HepG2 (cell line): ENCODE results near the gene TBXAS1. TPM values are rescaled to one million over a fixed set of nuclear protein-coding genes. Genes with fewer than 3 reads are reported as not detected.

ENCODE experiments used
- FOXM1 ChIP-seq: sonication (generic); formaldehyde crosslinking; IDR thresholded peaks from 2 replicates; pipeline ENCODE4 v1.5.0; 2020; ENCODE audit warnings: missing genetic modification reagents
- GRHL1 ChIP-seq: sonication (generic); formaldehyde crosslinking; conservative IDR thresholded peaks from 2 replicates; pipeline ENCODE4 v1.8.0; 2022; ENCODE audit warnings: missing genetic modification reagents
- HMG20B ChIP-seq: conservative IDR thresholded peaks from 2 replicates; pipeline ENCODE4 v1.6.1; 2016; ENCODE audit warnings: missing genetic modification reagents, missing compliant biosample characterization
- HOXD1 ChIP-seq: sonication (generic); formaldehyde crosslinking; IDR thresholded peaks from 2 replicates; pipeline ENCODE4 v1.5.0; 2020; ENCODE audit warnings: missing genetic modification reagents
- KDM6A ChIP-seq: IDR thresholded peaks from 2 replicates; pipeline ENCODE4 v1.6.1; 2016; ENCODE audit warnings: low read depth
- KLF13 ChIP-seq: sonication (generic); formaldehyde crosslinking; IDR thresholded peaks from 2 replicates; pipeline ENCODE4 v1.4.0; 2020; ENCODE audit warnings: mild to moderate bottlenecking, missing genetic modification reagents
- RORA ChIP-seq: sonication (generic); formaldehyde crosslinking; IDR thresholded peaks from 2 replicates; pipeline ENCODE4 v1.5.0; 2020; ENCODE audit warnings: mild to moderate bottlenecking, missing genetic modification reagents, moderate library complexity
- SRSF1 ChIP-seq: fragments of 200-400 bp; formaldehyde crosslinking; optimal IDR thresholded peaks from 2 replicates; pipeline ENCODE3; 2017; ENCODE audit warnings: mild to moderate bottlenecking, low read depth, low read length, moderate library complexity
- TCF12 ChIP-seq, 2 experiments: fragments of 450-650 bp in 1 of 2; sonication (generic) in 1 of 2; formaldehyde crosslinking in 1 of 2; IDR thresholded peaks; 2 replicates each; pipeline versions ENCODE4 v1.6.1 to v1.8.0; 2017 to 2022; ENCODE audit warnings: antibody characterized with exemption in 1 of 2, mild to moderate bottlenecking in 1 of 2, missing genetic modification reagents in 1 of 2, moderate library complexity in 1 of 2
- THAP8 ChIP-seq: sonication (generic); formaldehyde crosslinking; IDR thresholded peaks from 2 replicates; pipeline ENCODE4 v1.5.1; 2020; ENCODE audit warnings: missing genetic modification reagents, mild to moderate bottlenecking, borderline replicate concordance
- ZNF672 ChIP-seq: sonication (generic); formaldehyde crosslinking; IDR thresholded peaks from 2 replicates; pipeline ENCODE4 v1.8.1; 2022; ENCODE audit warnings: missing genetic modification reagents
- ZNF784 ChIP-seq: sonication (generic); formaldehyde crosslinking; IDR thresholded peaks from 2 replicates; pipeline ENCODE4 v1.5.1; 2020; ENCODE audit warnings: missing genetic modification reagents, mild to moderate bottlenecking, borderline replicate concordance
- polyA plus RNA-seq, 8 experiments: library from polyadenylated mRNA; depleted of rRNA in 3 of 8; stranded (reverse) in 7 of 8; unstranded in 1 of 8; fragments of >200 nt; fragmentation: Illumina TruSeq in 4 of 8; extraction: Trizol in 4 of 8; gene quantifications; 2 replicates each; pipeline versions ENCODE4 v1.2.1 to v1.2.3, GENCODE V29; 2011 to 2016; ENCODE audit warnings: low read depth in 4 of 8, missing spikeins in 1 of 8, mixed read lengths in 1 of 8; ENCODE audit not compliant: insufficient read depth in 1 of 8
- total RNA-seq, 5 experiments: library from RNA; depleted of rRNA; stranded (reverse); fragments of >200 nt; fragmentation: Illumina TruSeq; extraction: Trizol; gene quantifications; 2 replicates each; pipeline ENCODE4 v1.2.3, GENCODE V29; 2016; ENCODE audit warnings: low read depth in 1 of 5

TBXAS1 gene
- total and polyA plus RNA-seq, 2 of the 13 experiments (the other 11 are each of a cell fraction or from before 2014, with no cell fraction given) = 4.0 to 4.9 TPM

- TF ChIP-seq ZNF784 (CRISPR knock-in tag) = no peak
- no peak for TF ChIP-seq HOXD1
- TF ChIP-seq SRSF1 = no peak
- no peak for TF ChIP-seq THAP8 (CRISPR knock-in tag)
- no peak for TF ChIP-seq FOXM1
- no peak for TF ChIP-seq TCF12 (IDR thresholded peaks at IDR 0.05)
- no peak for TF ChIP-seq TCF12 (CRISPR knock-in tag; IDR thresholded peaks at IDR 0.05)
- no peak for TF ChIP-seq RORA (CRISPR knock-in tag)
- TF ChIP-seq KLF13 (CRISPR knock-in tag) = no peak
- TF ChIP-seq ZNF672 (CRISPR knock-in tag) = no peak
- no peak for TF ChIP-seq GRHL1 (CRISPR knock-in tag)
- TF ChIP-seq KDM6A (CRISPR knock-in tag) = no peak
- no peak for TF ChIP-seq HMG20B (CRISPR knock-in tag)
Measured at GRCh38 chr7:139870380-139870779, 41.3 kb downstream of the TBXAS1 start (continued).
